Testis (tissue), 3 donors: ENCODE measurements around the gene TFAP2B. TPM values are rescaled to one million over a fixed set of nuclear protein-coding genes. Genes with fewer than 3 reads are reported as not detected.

Source experiments
- DNase-seq: peaks from one replicate; pipeline ENCODE4 v3.0.0-alpha.2; 2019
- H3K27ac ChIP-seq, 2 donors: fragments of 200-600 bp; sonication (generic); one replicate each; pipeline ENCODE4 v1.5.1; 2019
- H3K27me3 ChIP-seq: fragments of 200-600 bp; sonication (generic); one replicate; pipeline ENCODE4 v1.5.1; 2019
- H3K36me3 ChIP-seq: fragments of 200-600 bp; sonication (generic); one replicate; pipeline ENCODE4 v1.5.1; 2017; ENCODE audit warnings: low read depth; ENCODE audit errors: missing control alignments
- H3K4me1 ChIP-seq: fragments of 200-600 bp; sonication (generic); one replicate; pipeline ENCODE4 v1.5.1; 2019
- H3K4me3 ChIP-seq, 2 donors: fragments of 200-600 bp; sonication (generic); one replicate each; pipeline ENCODE4 v1.5.1; 2017 to 2019
- H3K9me3 ChIP-seq: fragments of 200-600 bp; sonication (generic); one replicate; pipeline ENCODE4 v1.5.1; 2017
- POLR2A ChIP-seq: fragments of 450-650 bp; IDR thresholded peaks from one replicate; pipeline ENCODE4 v1.6.1; 2017; ENCODE audit warnings: antibody characterized with exemption, mild to moderate bottlenecking, moderate library complexity
- WGBS, 2 donors: methylation state at CpG; one replicate each; pipeline ENCODE4 v1.1.5; 2018; 5-methylcytosine and 5-hydroxymethylcytosine counted together
- intact Hi-C: fragments of 100-400 bp; cut with DNase I; formaldehyde crosslinking; loops from one replicate; pipeline ENCODE4 v1.15.1; 2023; ENCODE audit warnings: low total_unique reads
- polyA plus RNA-seq: library from polyadenylated mRNA; stranded (reverse); fragments of 350-450 nt; fragmentation: Illumina TruSeq; extraction: RNeasy Lipid Tissue Mini Kit (QIAGEN cat#74804); gene quantifications from one replicate; pipeline ENCODE4 v1.2.3, GENCODE V29; 2014; ENCODE audit warnings: low read depth, low replicate concordance; ENCODE audit not compliant: insufficient read depth
- total RNA-seq, 2 donors: library from RNA; depleted of rRNA; stranded (reverse); fragments of >200 nt; gene quantifications; one replicate each; pipeline ENCODE4 v1.2.3, GENCODE V29; 2016
- TF ChIP-seq, protein P1 (sequence below), 3 experiments: fragments of 450-650 bp in 2 of 3; fragments of 200-600 bp in 1 of 3; sonication (generic) in 1 of 3; IDR thresholded peaks; one replicate each; pipeline ENCODE4 v1.5.1; 2016 to 2019; ENCODE audit warnings: antibody characterized with exemption in 3 of 3, mild to moderate bottlenecking in 2 of 3, moderate library complexity in 1 of 3

The TFAP2B gene
- total and polyA plus RNA-seq, 3 donors from 2014 or later: 0.19 to 0.63 (median 0.24) TPM

DNA sequence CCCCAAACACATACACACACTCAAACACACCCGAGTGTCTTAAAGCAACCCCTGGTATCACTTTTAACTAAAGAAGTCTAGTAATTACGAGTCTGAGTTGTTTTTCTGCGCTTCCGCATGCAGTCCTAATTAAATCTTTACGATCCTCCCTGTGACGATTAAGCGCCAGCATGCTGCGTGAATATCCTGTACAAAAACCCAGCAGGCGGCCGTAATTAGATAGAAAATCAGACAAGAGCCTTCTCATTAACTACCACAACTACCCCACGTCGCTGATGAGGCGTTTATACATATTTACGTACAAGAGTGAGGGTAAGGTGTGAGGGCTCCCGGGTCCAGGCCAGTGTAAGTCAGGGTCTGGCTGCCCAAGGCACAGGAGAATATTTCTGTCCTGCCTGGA is 8.1 kb downstream of the TFAP2B start:
- no peaks in the 10 kb centered on the region for H3K36me3 ChIP-seq
- TF ChIP-seq POLR2A: no peak
- TF ChIP-seq, protein P1, sequence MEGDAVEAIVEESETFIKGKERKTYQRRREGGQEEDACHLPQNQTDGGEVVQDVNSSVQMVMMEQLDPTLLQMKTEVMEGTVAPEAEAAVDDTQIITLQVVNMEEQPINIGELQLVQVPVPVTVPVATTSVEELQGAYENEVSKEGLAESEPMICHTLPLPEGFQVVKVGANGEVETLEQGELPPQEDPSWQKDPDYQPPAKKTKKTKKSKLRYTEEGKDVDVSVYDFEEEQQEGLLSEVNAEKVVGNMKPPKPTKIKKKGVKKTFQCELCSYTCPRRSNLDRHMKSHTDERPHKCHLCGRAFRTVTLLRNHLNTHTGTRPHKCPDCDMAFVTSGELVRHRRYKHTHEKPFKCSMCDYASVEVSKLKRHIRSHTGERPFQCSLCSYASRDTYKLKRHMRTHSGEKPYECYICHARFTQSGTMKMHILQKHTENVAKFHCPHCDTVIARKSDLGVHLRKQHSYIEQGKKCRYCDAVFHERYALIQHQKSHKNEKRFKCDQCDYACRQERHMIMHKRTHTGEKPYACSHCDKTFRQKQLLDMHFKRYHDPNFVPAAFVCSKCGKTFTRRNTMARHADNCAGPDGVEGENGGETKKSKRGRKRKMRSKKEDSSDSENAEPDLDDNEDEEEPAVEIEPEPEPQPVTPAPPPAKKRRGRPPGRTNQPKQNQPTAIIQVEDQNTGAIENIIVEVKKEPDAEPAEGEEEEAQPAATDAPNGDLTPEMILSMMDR (IDR thresholded peaks at IDR 0.05): no peak
- no peak for DNase-seq
- no peaks in the 10 kb centered on the region for H3K27me3 ChIP-seq
- H3K27ac ChIP-seq: no peak overlapping the region
- H3K4me1 ChIP-seq: no peaks in the 10 kb centered on the region
- H3K9me3 ChIP-seq: no peaks in the 10 kb centered on the region
- 4 to 9% methylated on average over 15 of the region's 15 CpGs for WGBS, 2 donors
- H3K4me3 ChIP-seq: no peak overlapping the region
- intact Hi-C loops: no loop called here

DNA sequence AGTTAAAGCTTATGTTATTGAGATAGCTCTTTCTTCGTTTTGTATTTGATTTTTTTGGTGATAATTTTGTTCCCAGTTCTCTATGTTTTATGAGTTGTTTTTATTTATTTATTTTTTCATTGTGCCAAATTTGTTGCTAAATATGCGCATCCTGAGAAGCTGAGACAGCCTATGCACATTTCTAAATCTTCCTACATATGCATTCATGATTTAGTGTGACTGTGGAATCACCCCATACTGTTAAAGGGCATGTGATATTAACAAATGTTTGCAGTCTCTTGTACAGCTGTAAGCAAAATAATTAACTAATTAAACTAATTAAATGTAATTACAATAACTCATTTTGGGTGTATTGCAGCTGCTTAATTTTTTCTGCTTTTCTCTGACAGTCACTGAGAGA is 10.4 kb downstream of the TFAP2B start:
- TF ChIP-seq, protein P1 (IDR thresholded peaks at IDR 0.05): no peak
- TF ChIP-seq POLR2A: no peak
- no peak overlapping the region for H3K4me3 ChIP-seq
- H3K27ac ChIP-seq: no peak overlapping the region
- H3K27me3 ChIP-seq: no peaks in the 10 kb centered on the region
- H3K4me1 ChIP-seq: no peaks in the 10 kb centered on the region
- intact Hi-C loops: no loop called here
- H3K9me3 ChIP-seq: no peaks in the 10 kb centered on the region
- DNase-seq: no peak
- 32 to 43% methylated on average over 2 of the region's 2 CpGs for WGBS, 2 donors
- no peaks in the 10 kb centered on the region for H3K36me3 ChIP-seq

DNA sequence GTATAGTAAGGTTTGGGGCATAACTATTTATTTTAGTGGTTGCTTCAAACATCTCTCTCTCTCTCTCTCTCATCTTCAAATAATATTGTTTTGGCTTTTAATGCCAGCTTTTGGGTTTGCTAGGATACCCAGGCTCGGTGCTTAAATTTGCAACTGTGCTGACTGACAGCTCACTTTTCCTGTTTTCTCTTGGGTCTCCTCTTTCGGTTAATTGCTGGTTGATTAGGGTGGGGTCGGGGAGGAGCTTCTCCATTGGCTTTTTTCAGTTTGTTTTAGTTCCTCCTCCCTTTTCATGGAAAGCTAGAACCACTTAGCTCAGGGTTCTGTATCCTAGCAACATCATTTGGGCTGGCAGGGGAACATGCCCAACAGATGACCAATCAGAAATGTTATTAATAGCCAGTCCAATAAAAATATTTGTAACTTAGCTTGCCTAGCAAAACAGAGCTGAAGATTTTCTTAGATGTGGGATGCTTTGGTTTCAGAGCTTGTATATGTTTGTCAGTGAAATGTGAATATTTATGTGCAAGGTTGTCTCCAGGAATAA is 11.3 kb downstream of the TFAP2B start:
- H3K27ac ChIP-seq: no peak overlapping the region
- 16 to 19% methylated on average over 3 of the region's 3 CpGs for WGBS, 2 donors
- no peaks in the 10 kb centered on the region for H3K36me3 ChIP-seq
- no peaks in the 10 kb centered on the region for H3K27me3 ChIP-seq
- H3K4me1 ChIP-seq: no peaks in the 10 kb centered on the region
- DNase-seq: no peak
- TF ChIP-seq, protein P1 (IDR thresholded peaks at IDR 0.05): no peak
- TF ChIP-seq POLR2A: no peak
- no peak overlapping the region for H3K4me3 ChIP-seq
- intact Hi-C loops: no loop called here
- no peaks in the 10 kb centered on the region for H3K9me3 ChIP-seq

DNA sequence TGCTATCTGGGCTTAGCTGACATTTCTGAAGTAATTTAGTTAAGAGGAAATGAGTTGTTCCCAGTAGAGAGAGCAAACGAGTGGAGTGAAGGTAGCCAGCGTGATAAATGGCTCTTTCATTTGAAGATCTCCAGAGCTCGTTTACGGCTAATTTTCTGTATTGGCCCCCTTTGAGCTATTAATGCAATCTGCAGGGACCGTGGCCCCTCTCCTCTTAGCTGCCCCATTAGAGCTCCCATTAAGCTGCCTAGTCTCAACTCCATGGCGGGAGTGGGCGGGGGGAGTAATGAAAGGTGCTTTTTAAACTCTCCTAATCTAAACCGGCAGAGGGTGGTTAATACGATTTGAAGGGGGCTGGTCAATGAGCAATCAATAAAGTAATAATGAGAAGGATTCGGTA is 12.5 kb downstream of the TFAP2B start:
- intact Hi-C loops: no loop called here
- H3K36me3 ChIP-seq: no peaks in the 10 kb centered on the region
- no peak overlapping the region for H3K27ac ChIP-seq
- no peak for DNase-seq
- H3K4me3 ChIP-seq: no peak overlapping the region
- H3K4me1 ChIP-seq: no peaks in the 10 kb centered on the region
- 18 to 20% methylated on average over 10 of the region's 10 CpGs for WGBS, 2 donors
- H3K27me3 ChIP-seq: no peaks in the 10 kb centered on the region
- TF ChIP-seq, protein P1 (IDR thresholded peaks at IDR 0.05): no peak
- TF ChIP-seq POLR2A: no peak
- no peaks in the 10 kb centered on the region for H3K9me3 ChIP-seq

DNA sequence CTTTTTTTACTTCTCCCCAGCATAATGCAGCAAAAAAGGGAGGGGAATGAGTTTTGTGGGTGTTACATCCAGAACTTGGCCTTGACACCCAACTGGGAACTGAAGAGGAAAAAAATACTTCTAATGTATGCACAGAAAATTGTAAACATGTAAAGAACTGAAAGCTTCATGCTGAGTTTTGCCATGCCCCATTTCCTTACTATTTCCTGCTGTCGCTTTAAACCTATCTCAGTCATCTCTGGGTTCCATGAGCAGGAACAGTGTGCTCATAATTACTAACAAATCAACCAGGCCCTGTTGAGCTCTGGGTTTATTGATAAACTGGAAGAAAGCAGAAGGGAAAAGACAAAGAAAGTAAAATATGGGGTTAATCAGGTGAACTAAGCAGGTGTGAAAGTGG is 14.2 kb downstream of the TFAP2B start:
- no peak for TF ChIP-seq POLR2A
- TF ChIP-seq, protein P1 (IDR thresholded peaks at IDR 0.05): no peak
- Histone ChIP-seq H3K36me3 (no peaks in the 10 kb centered on the region), H3K4me3 (no peak overlapping the region), H3K27me3 (no peaks in the 10 kb centered on the region), H3K4me1 (no peaks in the 10 kb centered on the region), H3K27ac (no peak overlapping the region), H3K9me3 (no peaks in the 10 kb centered on the region)
- intact Hi-C loops: no loop called here
- WGBS, 2 donors: 68 to 79% methylated on average over 1 of the region's 1 CpG
- no peak for DNase-seq
